Panc1 (cell line): ENCODE results near the gene CPN1. TPM values are rescaled to one million over a fixed set of nuclear protein-coding genes. Genes with fewer than 3 reads are reported as not detected.

Experiments used
- ATAC-seq: fragments of 200-7000 bp; cut with Tn5 transposase; 2 replicates; pipeline ENCODE4 v1.9.1; 2020; ENCODE audit warnings: mild to moderate bottlenecking, moderate library complexity
- BruUV-seq: library from RNA; stranded (reverse); fragments of 400-500 nt; replicated peaks from 2 replicates; lab custom pipeline; 2021; lab: Mats Ljungman, UMichigan
- CTCF ChIA-PET: fragments of 300-600 bp; sonication (Branson Sonifier 250); formaldehyde crosslinking; loops from one replicate; lab custom pipeline; 2022; ENCODE audit warnings: antibody characterized with exemption; lab: Charles Lee
- POLR2A ChIA-PET: fragments of 300-600 bp; sonication (Branson Sonifier 250); formaldehyde crosslinking; loops from one replicate; lab custom pipeline; 2022; ENCODE audit warnings: antibody characterized with exemption; lab: Charles Lee
- DNase-seq: peaks from one replicate; pipeline ENCODE4 v3.0.0-alpha.2; 2010; ENCODE audit warnings: low read depth, low spot score
- H3K27ac ChIP-seq: 2 replicates; pipeline ENCODE4 v1.5.1; 2011; ENCODE audit warnings: mild to moderate bottlenecking, low read length, inconsistent platforms
- H3K27me3 ChIP-seq: fragments of 200-500 bp; sonication (Bioruptor generic); 2 replicates; pipeline ENCODE4 v1.6.0; 2014; ENCODE audit warnings: low read length, inconsistent platforms; ENCODE audit not compliant: control insufficient read depth, insufficient read depth
- H3K36me3 ChIP-seq: fragments of 200-500 bp; sonication (Bioruptor generic); 2 replicates; pipeline ENCODE4 v1.5.1; 2014; ENCODE audit warnings: inconsistent platforms, mild to moderate bottlenecking, low read length, moderate library complexity; ENCODE audit not compliant: control insufficient read depth, insufficient read depth
- H3K4me1 ChIP-seq: 2 replicates; pipeline ENCODE4 v1.5.1; 2011; ENCODE audit warnings: inconsistent platforms, mild to moderate bottlenecking, low read length, moderate library complexity; ENCODE audit not compliant: control insufficient read depth, insufficient read depth
- H3K4me3 ChIP-seq, 2 experiments: 2 replicates each; pipeline ENCODE4 v1.5.1; 2011 to 2012; ENCODE audit warnings: low read depth in 2 of 2, low read length in 2 of 2, mild to moderate bottlenecking in 2 of 2, inconsistent platforms in 1 of 2, moderate library complexity in 1 of 2
- H3K9me3 ChIP-seq: fragments of 200-500 bp; sonication (Bioruptor generic); 2 replicates; pipeline ENCODE4 v1.5.1; 2014; ENCODE audit warnings: low read depth, mild to moderate bottlenecking, inconsistent platforms, low read length, moderate library complexity; ENCODE audit not compliant: control insufficient read depth, insufficient read depth
- CTCF ChIP-seq: fragments of 450-650 bp; IDR thresholded peaks from 2 replicates; pipeline ENCODE4 v1.5.1; 2017; ENCODE audit warnings: mild to moderate bottlenecking
- POLR2AphosphoS5 ChIP-seq: IDR thresholded peaks from 2 replicates; pipeline ENCODE4 v1.6.1; 2012; ENCODE audit warnings: mild to moderate bottlenecking, low read depth, low read length, moderate library complexity
- REST ChIP-seq, 2 experiments: IDR thresholded peaks; 2 replicates each; pipeline ENCODE4 v1.6.1; 2011 to 2012; ENCODE audit warnings: low read depth in 2 of 2, control low read depth in 1 of 2, low read length in 1 of 2, mild to moderate bottlenecking in 1 of 2, moderate library complexity in 1 of 2; ENCODE audit not compliant: insufficient read depth in 1 of 2
- SIN3A ChIP-seq: IDR thresholded peaks from 2 replicates; pipeline ENCODE4 v1.6.1; 2012; ENCODE audit warnings: low read depth, mild to moderate bottlenecking, low read length, moderate library complexity, borderline replicate concordance; ENCODE audit not compliant: insufficient read depth
- TCF7L2 ChIP-seq: IDR thresholded peaks from 2 replicates; pipeline ENCODE4 v1.6.1; 2011; ENCODE audit warnings: mild to moderate bottlenecking, low read depth, low read length, inconsistent platforms
- in situ Hi-C: cut with HindIII; loops from 2 replicates; pipeline ENCODE4 v1.10.0; 2016; ENCODE audit warnings: low sequenced_read_pairs, low pct_unique_long_range_greater_than_20kb
- intact Hi-C: fragments of 100-400 bp; cut with micrococcal nuclease; formaldehyde crosslinking; loops from one replicate; pipeline ENCODE4 v1.10.0; 2022; ENCODE audit not compliant: unreplicated experiment
- total RNA-seq: library from RNA; stranded (reverse); gene quantifications from one replicate; pipeline ENCODE4 v1.2.1, GENCODE V29; 2021; ENCODE audit not compliant: unreplicated experiment

The CPN1 gene
- total RNA-seq, 1 experiment from 2014 or later, result not detected

DNA sequence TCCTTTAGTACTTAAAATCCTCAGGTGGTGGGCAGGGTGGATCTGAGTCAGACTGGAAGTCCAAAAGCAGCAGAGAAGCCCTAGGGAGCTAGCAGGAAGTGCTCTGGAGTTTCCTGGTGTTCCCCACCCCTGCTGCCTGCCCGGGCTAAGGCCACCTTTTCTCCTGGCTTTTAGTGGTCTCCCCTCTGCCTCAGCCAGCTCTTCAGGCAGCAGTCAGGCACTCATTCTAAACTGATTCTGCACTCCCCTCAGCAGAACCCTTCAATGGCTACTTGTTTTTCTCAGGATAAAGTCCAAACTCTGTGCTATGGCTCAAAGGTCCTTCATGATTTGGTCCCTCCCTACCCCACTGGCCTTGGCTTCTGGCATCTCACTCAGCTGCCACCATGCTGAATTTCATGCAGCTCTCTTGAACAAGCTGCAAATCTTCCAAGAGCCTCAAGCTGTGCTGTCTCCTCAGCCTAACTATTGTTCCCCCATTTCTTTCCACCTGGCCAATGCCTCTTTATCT is 43.1 kb downstream of the CPN1 start:
- POLR2A ChIA-PET, result interaction anchor here (0.6 kb wide), 1 partner anchor 128 kb away, joined by 3 read pairs; no protein-coding TSS in a partner anchor
- H3K27me3 ChIP-seq, result no peaks in the 10 kb centered on the region
- intact Hi-C loops, result no loop called here
- peaks cover 17% of the 10 kb centered on the region for H3K4me1 ChIP-seq
- CTCF ChIA-PET, result no interaction called here
- no TSS peak for BruUV-seq
- no peaks in the 10 kb centered on the region for H3K36me3 ChIP-seq
- no peaks in the 10 kb centered on the region for H3K9me3 ChIP-seq
- no peak for TF ChIP-seq TCF7L2
- ATAC-seq (peak; percentile 33; the same call in 1 of the 2 replicates), DNase-seq (no peak)
- no peak overlapping the region for H3K4me3 ChIP-seq
- in situ Hi-C loops, result no loop called here
- peak overlapping the region; percentile 19; the same call in 1 of the 2 replicates for H3K27ac ChIP-seq

DNA sequence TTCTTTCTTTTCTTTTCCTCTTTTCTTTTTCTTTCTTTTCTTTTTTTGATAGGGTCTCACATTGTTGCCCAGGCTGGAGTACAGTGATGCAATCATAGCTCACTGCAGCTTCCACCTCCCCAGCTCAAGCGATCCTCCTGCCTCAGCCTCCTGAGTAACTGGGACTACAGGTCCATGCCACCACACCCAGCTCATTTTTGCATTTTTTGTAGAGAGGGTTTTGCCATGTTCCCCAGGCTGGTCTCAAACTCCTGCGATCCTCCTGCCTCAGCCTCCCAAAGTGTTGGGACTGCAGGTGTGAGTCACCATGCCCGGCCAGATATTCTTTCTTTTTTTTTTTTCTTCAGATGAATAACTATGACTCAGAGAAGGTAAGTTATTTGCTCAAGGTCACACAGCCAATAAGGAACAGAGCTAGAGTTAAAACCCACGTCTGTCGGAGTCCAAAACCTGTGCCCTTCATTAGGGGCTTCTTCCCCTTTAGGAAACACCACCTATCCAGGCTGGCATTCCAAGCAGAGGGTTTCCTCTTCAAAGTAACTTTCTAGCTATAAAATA is 43.8 kb downstream of the CPN1 start:
- no peak for TF ChIP-seq SIN3A
- no peak for TF ChIP-seq CTCF
- TF ChIP-seq TCF7L2, result no peak
- TF ChIP-seq REST (IDR thresholded peaks at IDR 0.05; ENCODE audit: insufficient read depth in 1 of 2, low read depth in 2 of 2, low read length in 1 of 2), result no peak
- no peak for TF ChIP-seq POLR2AphosphoS5
- H3K27me3 ChIP-seq, result no peaks in the 10 kb centered on the region
- ChIA-PET CTCF (no interaction called here), POLR2A (interaction anchor here (0.6 to 0.7 kb wide), 2 partner anchors 127 to 192 kb away, joined by 3 to 4 read pairs; no protein-coding TSS in a partner anchor)
- H3K36me3 ChIP-seq, result no peaks in the 10 kb centered on the region
- H3K4me1 ChIP-seq, result peaks cover 13% of the 10 kb centered on the region; the same call in 1 of the 2 replicates
- no peak for ATAC-seq
- H3K4me3 ChIP-seq, result no peak overlapping the region
- peak overlapping the region; percentile 19; the same call in 1 of the 2 replicates for H3K27ac ChIP-seq
- in situ Hi-C loops, result no loop called here
- BruUV-seq, result no TSS peak
- intact Hi-C loops, result no loop called here
- no peak for DNase-seq
- H3K9me3 ChIP-seq, result no peaks in the 10 kb centered on the region

- intact Hi-C loops (no loop called here), in situ Hi-C loops (no loop called here)
- H3K9me3 ChIP-seq, result no peaks in the 10 kb centered on the region
- no peak for ATAC-seq
- DNase-seq, result no peak
- no peak overlapping the region for H3K27ac ChIP-seq
- CTCF ChIA-PET, result no interaction called here
- no peak overlapping the region for H3K4me3 ChIP-seq
- TF ChIP-seq REST (IDR thresholded peaks at IDR 0.05; ENCODE audit: insufficient read depth in 1 of 2, low read depth in 2 of 2, low read length in 1 of 2), result no peak
- TF ChIP-seq POLR2AphosphoS5, result no peak
- no peak for TF ChIP-seq CTCF
- no peak for TF ChIP-seq TCF7L2
- TF ChIP-seq SIN3A, result no peak
- H3K27me3 ChIP-seq, result no peaks in the 10 kb centered on the region
- H3K4me1 ChIP-seq, result peaks cover 13% of the 10 kb centered on the region; the same call in 1 of the 2 replicates
- no TSS peak for BruUV-seq
- H3K36me3 ChIP-seq, result no peaks in the 10 kb centered on the region
- POLR2A ChIA-PET, result interaction anchor here (0.6 kb wide), 1 partner anchor 24 kb away, joined by 17 read pairs; no protein-coding TSS in a partner anchor
Measured at GRCh38 chr10:100036850-100037249, 44.8 kb downstream of the CPN1 start.
